GM12892 (cell line): Measurements from ENCODE around the gene P2RX6.

Experiments used
- POLR2A ChIP-seq: IDR thresholded peaks from 2 replicates; pipeline ENCODE4 v1.6.1; 2011; ENCODE audit warnings: low read depth, low read length, control low read depth
- POLR2AphosphoS5 ChIP-seq: IDR thresholded peaks from 2 replicates; pipeline ENCODE4 v1.6.1; 2011; ENCODE audit warnings: low read depth, low read length, control low read depth

DNA sequence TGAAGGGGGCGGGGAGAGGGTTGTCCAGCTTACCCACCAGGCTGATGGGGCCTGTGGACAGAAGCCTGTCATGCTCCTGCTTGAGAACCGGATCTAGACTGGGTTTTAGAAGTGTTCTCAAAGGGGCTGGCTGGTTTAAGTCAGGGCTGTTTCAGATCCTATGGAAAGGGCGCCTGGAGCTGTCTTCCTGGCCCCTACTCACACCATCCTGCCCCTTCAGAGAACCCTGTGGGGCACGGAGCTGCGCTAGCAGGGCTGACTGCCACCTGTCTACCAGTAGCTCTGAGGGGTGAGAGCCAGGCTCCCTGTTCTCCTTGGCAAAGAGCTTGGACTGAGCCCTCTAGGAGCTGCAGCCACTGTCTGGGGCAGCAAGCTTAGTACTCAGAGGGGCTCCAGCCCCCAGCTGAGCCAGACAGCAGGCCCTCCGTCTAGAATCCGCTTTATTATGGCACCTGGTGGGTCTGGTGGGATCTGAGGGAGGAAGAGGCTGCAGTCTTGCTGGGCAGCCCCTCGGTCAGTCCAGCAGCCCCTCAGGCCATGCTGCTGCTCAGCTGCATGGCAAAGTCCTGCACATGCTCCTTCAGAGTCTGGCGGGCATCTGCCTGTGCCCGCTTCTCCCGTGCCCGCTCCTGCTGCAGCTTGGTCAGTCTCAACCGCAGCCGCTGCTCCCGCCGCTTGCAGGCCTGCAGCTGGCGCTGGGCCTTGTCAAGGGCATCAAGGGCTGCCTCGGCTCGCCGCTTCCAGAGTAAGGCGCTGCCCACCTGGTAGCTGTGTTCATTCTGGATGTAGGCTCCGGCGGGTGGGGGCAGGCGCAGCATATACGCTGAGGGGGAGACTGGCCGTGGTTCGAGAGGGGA, 15.4 kb upstream of the P2RX6 start:
- TF ChIP-seq POLR2A, result no peak; the same call in 1 of the 2 replicates
- TF ChIP-seq POLR2AphosphoS5, result no peak
